Erythroblast (primary cell): Measurements from ENCODE around the gene FITM1.

Experiments
- GATA1 ChIP-seq: IDR thresholded peaks from 2 replicates; pipeline ENCODE4 v1.6.1; 2011; ENCODE audit warnings: low read depth, mild to moderate bottlenecking, control low read depth, low read length, moderate library complexity
- POLR2A ChIP-seq: IDR thresholded peaks from 2 replicates; pipeline ENCODE4 v1.6.1; 2011; ENCODE audit warnings: mild to moderate bottlenecking, low read length

DNA sequence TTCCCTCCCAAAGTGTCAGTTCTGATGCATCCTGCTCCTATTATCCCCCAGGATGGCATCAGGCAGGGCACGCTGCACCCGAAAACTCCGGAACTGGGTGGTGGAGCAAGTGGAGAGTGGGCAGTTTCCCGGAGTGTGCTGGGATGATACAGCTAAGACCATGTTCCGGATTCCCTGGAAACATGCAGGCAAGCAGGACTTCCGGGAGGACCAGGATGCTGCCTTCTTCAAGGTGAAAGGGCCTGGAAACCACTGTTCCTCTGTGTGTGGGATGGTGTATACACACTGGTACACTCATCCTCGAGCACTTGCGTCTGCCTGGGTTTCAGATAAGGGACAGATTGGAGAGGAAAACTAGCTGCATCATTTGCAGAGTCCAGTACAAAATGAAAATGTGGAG is 31.6 kb downstream of the FITM1 start:
- TF ChIP-seq POLR2A, result no peak
- no peak for TF ChIP-seq GATA1
